Hematopoietic multipotent progenitor cell treated with erythropoietin and hydrocortisone succinate and interleukin-3 and kit ligand, for 15 days (in vitro differentiated cells): Measurements from ENCODE around the gene ATF7IP2.
"Not testable (repeated sequence)": the region's sequence is repeated elsewhere in the genome, so short reads cannot be mapped to it uniquely, and the experiment has no call there.

Experiments used
- DNase-seq: peaks from one replicate; pipeline ENCODE4 v3.0.0-alpha.2; 2015; ENCODE audit warnings: low spot score

Gene ATF7IP2

GRCh38 chr16:10385725-10386516 lies at the start of gene ATF7IP2:
Gene ATF7IP2 (plus strand): TSS chr16:10386061. CDS start chr16:10430621, 44,560 bp downstream.
- peak; percentile 65 for DNase-seq

- DNase-seq: no peak
Measured at GRCh38 chr16:10338426-10338825, 47.4 kb upstream of the ATF7IP2 start.

- no peak for DNase-seq
Measured at GRCh38 chr16:10339777-10340732, 45.8 kb upstream of the ATF7IP2 start.

- DNase-seq: no peak
Measured at GRCh38 chr16:10343124-10343760, 42.6 kb upstream of the ATF7IP2 start.

GRCh38 chr16:10344699-10345098 lies 41.2 kb upstream of the ATF7IP2 start:
- DNase-seq: not testable (repeated sequence)

GRCh38 chr16:10345629-10346028 lies 40.2 kb upstream of the ATF7IP2 start:
- DNase-seq: no peak

GRCh38 chr16:10349851-10350250 lies 36.0 kb upstream of the ATF7IP2 start:
- DNase-seq: no peak

GRCh38 chr16:10352262-10352661 lies 33.6 kb upstream of the ATF7IP2 start:
- no peak for DNase-seq

- DNase-seq: no peak
Measured at GRCh38 chr16:10355589-10355988, 30.3 kb upstream of the ATF7IP2 start.

- DNase-seq: no peak
Measured at GRCh38 chr16:10356870-10357842, 28.7 kb upstream of the ATF7IP2 start.

GRCh38 chr16:10361747-10362076 lies 24.1 kb upstream of the ATF7IP2 start:
- not testable (repeated sequence) for DNase-seq

GRCh38 chr16:10362077-10362863 lies 23.6 kb upstream of the ATF7IP2 start:
- DNase-seq: peak; percentile 10

GRCh38 chr16:10362864-10363197 lies 23.0 kb upstream of the ATF7IP2 start:
- DNase-seq: not testable (repeated sequence)

GRCh38 chr16:10366619-10367018 lies 19.2 kb upstream of the ATF7IP2 start:
- not testable (repeated sequence) for DNase-seq

- DNase-seq: no peak
Measured at GRCh38 chr16:10367616-10368188, 18.2 kb upstream of the ATF7IP2 start.

- no peak for DNase-seq
Measured at GRCh38 chr16:10368969-10369551, 16.8 kb upstream of the ATF7IP2 start.

GRCh38 chr16:10370096-10370726 lies 15.7 kb upstream of the ATF7IP2 start:
- no peak for DNase-seq

GRCh38 chr16:10371592-10371991 lies 14.3 kb upstream of the ATF7IP2 start:
- DNase-seq: no peak

GRCh38 chr16:10373556-10373955 lies 12.3 kb upstream of the ATF7IP2 start:
- DNase-seq: no peak
